Measurements from ENCODE around the gene FLT1. TPM values are rescaled to one million over a fixed set of nuclear protein-coding genes. Genes with fewer than 3 reads are reported as not detected.

Gene FLT1
- total RNA-seq, 4 donors from 2014 or later = 12.5 to 46.2 (median 31.3) TPM

GRCh38 chr13:28455580-28456194 is 39.2 kb downstream of the FLT1 start:
- TF ChIP-seq POLR2AphosphoS5 (IDR thresholded peaks at IDR 0.05) (no peak), CTCF (IDR thresholded peaks at IDR 0.05) (no peak), EP300 (IDR thresholded peaks at IDR 0.05) (no peak), POLR2A (IDR thresholded peaks at IDR 0.05; ENCODE audit: low read depth) (no peak)
- H3K27ac ChIP-seq (replicated peaks in 1 of 4) = no peak overlapping the region
- H3K27me3 ChIP-seq = peaks cover 0 to 24% (median 0%) of the 10 kb centered on the region in 4 donors
- peaks cover 0 to 15% (median 9%) of the 10 kb centered on the region in 4 donors for H3K4me1 ChIP-seq
- intact Hi-C loops (cut with DNase I) = no loop called here
- no peak overlapping the region for H3K4me3 ChIP-seq
- peaks cover 0 to 19% (median 0%) of the 10 kb centered on the region in 4 donors for H3K36me3 ChIP-seq
- DNase-seq (ENCODE audit: extremely low spot score) = no peak
- WGBS = 69% methylated on average over 3 of the region's 3 CpGs
- H3K9me3 ChIP-seq = no peaks in the 10 kb centered on the region

GRCh38 chr13:28452755-28453154 is 42.2 kb downstream of the FLT1 start:
- Histone ChIP-seq H3K4me3 (no peak overlapping the region), H3K9me3 (peaks cover 0 to 13% (median 6%) of the 10 kb centered on the region in 4 donors), H3K36me3 (peaks cover 0 to 16% (median 0%) of the 10 kb centered on the region in 4 donors), H3K4me1 (peaks cover 0 to 15% (median 9%) of the 10 kb centered on the region in 4 donors), H3K27ac (replicated peaks in 1 of 4) (no peak overlapping the region), H3K27me3 (peaks cover 0 to 25% (median 0%) of the 10 kb centered on the region in 4 donors)
- TF ChIP-seq POLR2AphosphoS5 (IDR thresholded peaks at IDR 0.05) (no peak), EP300 (IDR thresholded peaks at IDR 0.05) (no peak), CTCF (IDR thresholded peaks at IDR 0.05) (no peak)
- no peak for DNase-seq (ENCODE audit: extremely low spot score)
- intact Hi-C loops (cut with DNase I) = no loop called here

GRCh38 chr13:28451482-28452217 is 43.3 kb downstream of the FLT1 start:
- no peak for DNase-seq (ENCODE audit: extremely low spot score)
- no peak overlapping the region for H3K27ac ChIP-seq (replicated peaks in 1 of 4)
- peaks cover 0 to 15% (median 9%) of the 10 kb centered on the region in 4 donors for H3K4me1 ChIP-seq
- peaks cover 0 to 25% (median 0%) of the 10 kb centered on the region in 4 donors for H3K27me3 ChIP-seq
- H3K36me3 ChIP-seq = peaks cover 0 to 17% (median 0%) of the 10 kb centered on the region in 4 donors
- H3K9me3 ChIP-seq = peaks cover 0 to 19% (median 6%) of the 10 kb centered on the region in 4 donors
- intact Hi-C loops (cut with DNase I) = no loop called here
- WGBS = 32% methylated on average over 13 of the region's 21 CpGs
- H3K4me3 ChIP-seq = no peak overlapping the region
- no peak for TF ChIP-seq POLR2A (IDR thresholded peaks at IDR 0.05; ENCODE audit: low read depth)
- no peak for TF ChIP-seq EP300 (IDR thresholded peaks at IDR 0.05)
- TF ChIP-seq POLR2AphosphoS5 (IDR thresholded peaks at IDR 0.05) = no peak
- TF ChIP-seq CTCF (IDR thresholded peaks at IDR 0.05) = no peak

GRCh38 chr13:28449826-28450773 is 44.8 kb downstream of the FLT1 start:
- whole genome bisulfite sequencing = 65% methylated on average over 8 of the region's 8 CpGs
- Histone ChIP-seq H3K36me3 (peaks cover 0 to 17% (median 0%) of the 10 kb centered on the region in 4 donors), H3K4me3 (no peak overlapping the region), H3K9me3 (peaks cover 0 to 31% (median 10%) of the 10 kb centered on the region in 4 donors), H3K4me1 (peaks cover 0 to 13% (median 9%) of the 10 kb centered on the region in 4 donors), H3K27me3 (peaks cover 0 to 25% (median under 1%) of the 10 kb centered on the region in 4 donors), H3K27ac (replicated peaks in 1 of 4) (no peak overlapping the region)
- TF ChIP-seq CTCF (IDR thresholded peaks at IDR 0.05) (no peak), EP300 (IDR thresholded peaks at IDR 0.05) (no peak), POLR2AphosphoS5 (IDR thresholded peaks at IDR 0.05) (no peak), POLR2A (IDR thresholded peaks at IDR 0.05; ENCODE audit: low read depth) (no peak)
- no peak for DNase-seq (ENCODE audit: extremely low spot score)
- intact Hi-C loops (cut with DNase I) = no loop called here

Data from esophagus muscularis mucosa (tissue), 4 donors.